ENCODE measurements around the gene ADCY3. TPM values are rescaled to one million over a fixed set of nuclear protein-coding genes. Genes with fewer than 3 reads are reported as not detected.
A peak's percentile ranks its signal among the peaks of the same experiment; 100 is the strongest.

Gene ADCY3
- total and polyA plus RNA-seq, 2 of the 13 experiments (the other 11 are each of a cell fraction or from before 2014, with no cell fraction given) = 0.11 to 0.61 TPM

GRCh38 chr2:24918326-24919036 lies 1.6 kb downstream of the ADCY3 start:
- ATAC-seq (peak; percentile 4; the same call in 2 of the 3 replicates), DNase-seq (ENCODE audit: low spot score) (no peak), FAIRE-seq (no peak)
- Histone ChIP-seq H3K27ac (ENCODE audit: extremely low read length, insufficient read depth, low read length) (no peak overlapping the region), H3K4me3 (replicated peaks in 1 of 3; ENCODE audit: insufficient read depth in 1 of 3, low read depth in 2 of 3, low read length in 3 of 3) (no peak overlapping the region), H2AFZ (ENCODE audit: low read length) (no peak overlapping the region), H3K4me2 (ENCODE audit: low read depth, low read length) (no peak overlapping the region), H3K79me2 (ENCODE audit: insufficient read depth, low read length) (no peaks in the 10 kb centered on the region), H3K9me3 (ENCODE audit: low read length) (no peaks in the 10 kb centered on the region), H3K4me1 (ENCODE audit: insufficient read depth, low read length) (peaks cover 13% of the 10 kb centered on the region), H3K27me3 (ENCODE audit: control insufficient read depth in 1 of 2, insufficient read depth in 2 of 2, low read length in 2 of 2) (peaks cover 24 to 82% of the 10 kb centered on the region in 2 experiments), H3K9ac (ENCODE audit: insufficient read depth, low read depth, low read length) (no peak overlapping the region), H4K20me1 (ENCODE audit: insufficient read depth, low read length) (no peaks in the 10 kb centered on the region; the same call in 1 of the 2 replicates), H3K36me3 (replicated peaks in 1 of 2; ENCODE audit: control insufficient read depth in 1 of 2, insufficient read depth in 2 of 2, low read length in 2 of 2) (no peaks in the 10 kb centered on the region)
- in situ Hi-C loops (cut with HindIII; ENCODE audit: extremely low pct_ligation_motif_present, low pct_unique_long_range_greater_than_20kb) = no loop called here
- TF ChIP-seq AGO1 (IDR thresholded peaks at IDR 0.05; ENCODE audit: low read depth, low read length, poor library complexity, severe bottlenecking) (no peak), CREBL2 (CRISPR knock-in tag; IDR thresholded peaks at IDR 0.05; ENCODE audit: borderline replicate concordance) (no peak), ZNF564 (CRISPR knock-in tag; IDR thresholded peaks at IDR 0.05) (no peak), YY1 (IDR thresholded peaks at IDR 0.05; ENCODE audit: insufficient read depth, insufficient replicate concordance, low read depth, low read length) (no peak)
- BruUV-seq (replicated peaks) = no TSS peak
- ChIA-PET CTCF (ENCODE audit: low intra/inter-chr PET ratio, low total read pairs) (no interaction called here), POLR2A (no interaction called here)
- intact Hi-C loops (cut with micrococcal nuclease; ENCODE audit: unreplicated experiment) = no loop called here
- WGBS (ENCODE audit: low lambda C conversion rate) = 59% methylated on average over 34 of the region's 42 CpGs

GRCh38 chr2:24917731-24918325 lies 2.2 kb downstream of the ADCY3 start:
- H2AFZ ChIP-seq (ENCODE audit: low read length) = no peak overlapping the region
- FAIRE-seq = no peak
- WGBS (ENCODE audit: low lambda C conversion rate) = 40% methylated on average over 12 of the region's 12 CpGs
- in situ Hi-C loops (cut with HindIII; ENCODE audit: extremely low pct_ligation_motif_present, low pct_unique_long_range_greater_than_20kb) = no loop called here
- no peak for DNase-seq (ENCODE audit: low spot score)
- no peak overlapping the region for H3K4me2 ChIP-seq (ENCODE audit: low read depth, low read length)
- ATAC-seq = no peak
- H3K4me3 ChIP-seq (replicated peaks in 1 of 3; ENCODE audit: insufficient read depth in 1 of 3, low read depth in 2 of 3, low read length in 3 of 3) = no peak overlapping the region
- H3K27me3 ChIP-seq (ENCODE audit: control insufficient read depth in 1 of 2, insufficient read depth in 2 of 2, low read length in 2 of 2) = peaks cover 24 to 82% of the 10 kb centered on the region in 2 experiments
- H3K79me2 ChIP-seq (ENCODE audit: insufficient read depth, low read length) = no peaks in the 10 kb centered on the region
- no peaks in the 10 kb centered on the region for H3K36me3 ChIP-seq (replicated peaks in 1 of 2; ENCODE audit: control insufficient read depth in 1 of 2, insufficient read depth in 2 of 2, low read length in 2 of 2)
- ChIA-PET CTCF (ENCODE audit: low intra/inter-chr PET ratio, low total read pairs) (no interaction called here), POLR2A (no interaction called here)
- H3K9ac ChIP-seq (ENCODE audit: insufficient read depth, low read depth, low read length) = no peak overlapping the region
- H3K9me3 ChIP-seq (ENCODE audit: low read length) = no peaks in the 10 kb centered on the region
- H3K27ac ChIP-seq (ENCODE audit: extremely low read length, insufficient read depth, low read length) = no peak overlapping the region
- intact Hi-C loops (cut with micrococcal nuclease; ENCODE audit: unreplicated experiment) = no loop called here
- peaks cover 13% of the 10 kb centered on the region for H3K4me1 ChIP-seq (ENCODE audit: insufficient read depth, low read length)
- TF ChIP-seq KLF16 (CRISPR knock-in tag; IDR thresholded peaks at IDR 0.05) (no peak), MAF1 (CRISPR knock-in tag; IDR thresholded peaks at IDR 0.05; ENCODE audit: borderline replicate concordance) (no peak), RBM39 (IDR thresholded peaks at IDR 0.05; ENCODE audit: low read depth, low read length, poor library complexity, severe bottlenecking) (no peak), SMAD9 (CRISPR knock-in tag; IDR thresholded peaks at IDR 0.05) (no peak), ZNF205 (CRISPR knock-in tag; IDR thresholded peaks at IDR 0.05) (no peak), CBX2 (IDR thresholded peaks at IDR 0.05; ENCODE audit: low read depth, low read length) (no peak), CBX2 (CRISPR knock-in tag; IDR thresholded peaks at IDR 0.05; ENCODE audit: low read depth) (no peak)
- no peaks in the 10 kb centered on the region; the same call in 1 of the 2 replicates for H4K20me1 ChIP-seq (ENCODE audit: insufficient read depth, low read length)
- BruUV-seq (replicated peaks) = no TSS peak

Data from HepG2 (cell line).